ENCODE results near the gene ZNF407. TPM values are rescaled to one million over a fixed set of nuclear protein-coding genes. Genes with fewer than 3 reads are reported as not detected.

Gene ZNF407
- polyA plus RNA-seq, 3 donors = 9.1 to 10.6 (median 10.5) TPM

DNA sequence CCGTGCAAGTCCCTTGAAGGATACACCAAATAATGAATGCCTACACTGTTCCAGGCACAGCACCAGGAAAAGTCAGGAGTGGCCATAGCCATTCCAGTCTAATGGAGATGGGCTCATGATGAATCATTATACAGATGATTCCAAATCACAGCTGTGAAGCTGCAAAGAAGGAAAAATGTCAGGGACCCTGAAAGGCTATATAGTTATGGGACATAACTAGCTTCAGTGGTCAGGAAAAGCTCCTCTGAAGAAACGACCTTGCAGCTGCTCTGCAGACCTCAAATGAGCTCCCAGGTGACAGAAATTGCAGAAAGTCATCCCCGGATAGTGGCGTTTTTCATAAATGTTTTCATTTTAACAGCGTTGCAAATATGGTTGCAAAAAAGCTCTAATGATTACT lies 410.5 kb downstream of the ZNF407 start:
- no peak for DNase-seq

DNA sequence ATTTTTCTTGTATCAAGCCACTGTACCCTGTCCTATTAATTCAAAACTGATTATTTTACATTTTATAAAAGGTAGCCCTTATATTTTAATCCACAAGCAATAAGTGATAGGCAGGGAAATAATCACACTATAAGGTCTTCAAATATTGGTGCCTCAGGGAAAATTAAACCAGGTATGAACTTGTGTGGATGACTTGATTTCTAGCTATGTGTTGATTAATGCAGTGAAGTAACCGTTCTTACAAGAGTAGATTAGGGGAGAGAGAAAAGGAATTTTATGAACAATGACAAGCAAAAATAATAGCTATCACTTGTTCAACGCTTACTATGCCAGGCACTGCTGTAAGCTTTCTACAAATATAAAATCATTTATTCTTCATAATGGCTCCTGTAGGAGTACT lies 411.6 kb downstream of the ZNF407 start:
- no peak for DNase-seq

DNA sequence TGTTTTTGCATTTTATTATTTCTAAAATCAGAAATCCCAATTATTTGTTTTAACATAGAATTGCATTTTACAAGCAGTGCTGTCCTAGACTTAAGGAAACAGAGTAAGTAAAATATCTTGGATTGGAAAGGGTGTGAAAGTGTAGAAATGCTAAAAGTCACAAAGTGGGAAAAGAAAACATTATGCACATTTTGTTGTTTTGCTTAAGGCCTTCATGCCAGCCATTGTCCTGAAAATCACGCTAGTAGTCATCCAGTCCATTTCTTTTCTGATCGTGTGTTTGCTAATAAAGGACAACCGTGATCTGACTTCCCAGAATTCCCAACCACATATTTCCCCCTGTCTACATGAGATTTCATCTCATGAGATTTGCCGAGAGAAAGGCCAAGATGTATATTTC lies 412.2 kb downstream of the ZNF407 start:
- DNase-seq = no peak

DNA sequence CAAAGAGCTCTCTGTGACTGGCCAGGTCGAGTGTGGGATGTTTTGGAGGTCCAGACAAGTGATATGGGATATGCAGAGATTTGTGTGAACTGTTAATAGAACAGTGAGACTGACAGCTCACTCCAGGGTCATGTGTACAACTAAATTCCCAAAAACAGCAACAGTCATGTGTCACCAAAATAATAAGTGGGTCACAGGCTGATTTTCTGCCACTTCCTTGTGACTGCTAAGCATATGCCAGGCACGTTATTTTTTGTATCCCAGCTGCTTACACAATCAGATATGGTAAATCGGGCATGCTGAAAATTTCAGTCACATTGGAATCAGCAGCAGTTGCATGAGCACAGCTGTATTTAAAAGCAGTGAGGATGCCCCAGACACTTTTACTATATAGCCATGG lies 412.6 kb downstream of the ZNF407 start:
- no peak for DNase-seq

DNA sequence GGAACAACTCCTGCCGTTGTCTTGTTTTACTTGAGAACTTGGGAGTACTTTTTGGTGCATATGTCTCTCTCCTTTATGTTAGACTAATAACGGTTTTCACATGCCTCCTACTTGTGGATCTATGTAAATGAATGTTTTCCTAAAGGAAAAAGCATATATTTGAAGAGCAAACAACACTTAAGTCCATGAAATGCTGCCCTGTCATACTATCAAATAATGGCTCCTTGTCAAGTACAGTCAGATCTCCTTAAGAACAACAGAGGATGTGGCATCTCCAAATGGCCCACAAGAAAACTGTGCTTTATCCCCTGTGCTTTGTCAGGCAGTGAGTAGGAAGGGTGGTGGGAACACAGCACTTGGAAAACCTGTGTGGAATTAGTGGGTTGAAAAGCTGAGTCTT lies 413.0 kb downstream of the ZNF407 start:
- no peak for DNase-seq

DNA sequence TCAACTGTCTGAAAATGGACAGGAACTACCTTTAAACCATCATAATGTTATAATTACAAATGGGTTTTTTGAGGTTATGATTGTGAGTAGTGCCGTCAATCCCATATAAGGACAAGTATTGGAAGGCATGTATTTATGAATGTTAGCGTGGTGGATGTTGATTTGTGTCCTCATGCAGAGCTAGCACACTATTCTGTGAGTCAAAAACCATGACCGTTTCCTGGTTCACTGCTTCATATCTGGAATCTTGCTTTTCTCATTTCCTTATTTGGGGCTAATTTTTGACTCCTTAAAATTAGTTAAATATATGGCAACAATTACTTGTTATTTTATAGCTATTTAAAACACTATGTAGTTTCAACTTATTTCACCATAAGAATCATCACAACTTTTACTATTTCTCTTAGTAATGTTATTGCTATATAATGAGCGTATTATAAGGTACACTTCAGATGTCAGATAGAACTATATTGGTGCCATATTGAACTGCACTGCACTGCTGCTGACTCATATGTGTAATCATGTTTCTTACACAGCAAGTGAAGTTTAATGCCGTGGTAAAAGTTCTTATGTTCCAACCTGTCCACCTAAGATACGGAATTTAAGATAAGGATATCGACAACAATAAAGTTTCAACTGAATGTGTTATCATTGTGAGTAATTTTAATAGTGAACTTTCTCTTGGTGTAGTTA lies 418.5 kb downstream of the ZNF407 start:
- DNase-seq = no peak

DNA sequence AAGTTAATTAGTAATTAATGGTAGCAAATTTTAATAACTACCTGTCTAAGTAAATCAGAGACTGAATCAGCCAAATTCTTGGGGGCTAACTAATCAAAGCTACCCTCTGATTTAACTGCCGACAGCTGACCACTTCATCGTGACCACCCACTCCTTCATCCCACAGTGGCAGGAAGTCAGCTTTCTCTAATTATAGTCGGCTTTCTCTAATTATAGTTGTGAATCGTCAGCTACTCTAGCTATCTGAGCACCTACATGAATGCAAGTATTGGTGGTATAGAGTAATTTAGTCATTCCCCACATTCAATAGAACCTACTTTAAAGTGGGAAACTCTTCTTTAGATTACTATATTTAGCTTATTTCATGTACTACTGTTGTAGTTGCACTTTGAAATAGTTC lies 425.8 kb downstream of the ZNF407 start:
- DNase-seq = no peak

GRCh38 chr18:75024871-75025270 lies 427.2 kb downstream of the ZNF407 start:
- DNase-seq = no peak

DNA sequence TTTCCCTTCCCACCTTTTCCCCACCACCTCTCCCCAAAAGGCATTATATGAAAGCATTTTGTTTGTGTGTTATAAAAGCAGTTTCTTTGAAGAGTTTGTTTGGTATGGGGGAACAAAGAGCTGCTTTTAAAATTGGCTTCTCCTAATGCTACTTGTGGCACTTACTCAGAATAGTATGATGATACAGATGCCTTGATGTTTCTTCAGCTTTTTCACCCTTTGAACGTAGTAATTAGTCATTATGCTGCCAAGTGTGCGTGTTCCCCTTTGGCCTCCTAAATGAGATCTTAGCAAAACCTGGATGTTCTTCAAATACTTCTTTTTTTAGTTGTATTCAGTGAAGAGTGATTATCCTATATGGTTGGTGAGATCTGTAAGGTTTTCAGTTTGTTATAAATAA lies 427.9 kb downstream of the ZNF407 start:
- DNase-seq = no peak

DNA sequence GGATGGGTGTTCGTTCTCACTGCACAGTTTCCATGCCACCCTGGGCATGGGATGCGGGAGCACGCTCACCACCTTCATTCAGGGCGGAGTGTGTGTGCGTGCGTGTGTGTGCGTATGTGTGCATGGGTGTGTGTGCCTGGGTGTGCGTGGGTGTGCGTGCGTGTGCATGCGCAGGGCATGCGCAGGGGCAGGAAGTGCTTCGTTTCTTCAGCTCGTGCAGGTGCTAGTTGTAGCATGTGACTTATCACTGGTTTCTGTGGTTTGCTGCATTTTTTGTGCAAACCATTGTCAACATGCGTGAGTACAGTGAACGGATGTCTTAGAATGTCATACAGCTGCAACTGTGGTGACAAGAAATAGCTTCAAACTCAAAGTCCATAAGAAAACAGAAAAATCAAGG lies 431.8 kb downstream of the ZNF407 start:
- no peak for DNase-seq

GRCh38 chr18:75031717-75032317 lies 434.1 kb downstream of the ZNF407 start:
- no peak for DNase-seq

GRCh38 chr18:75033516-75033915 lies 435.8 kb downstream of the ZNF407 start:
- no peak for DNase-seq

- no peak for DNase-seq
Observed at GRCh38 chr18:75034937-75035336, 437.3 kb downstream of the ZNF407 start.

GRCh38 chr18:75035928-75036327 lies 438.3 kb downstream of the ZNF407 start:
- DNase-seq = no peak

- peak; percentile 7 for DNase-seq
Observed at GRCh38 chr18:75036917-75037688, 439.4 kb downstream of the ZNF407 start.

GRCh38 chr18:75037689-75037955 lies 440.0 kb downstream of the ZNF407 start:
- no peak for DNase-seq

DNA sequence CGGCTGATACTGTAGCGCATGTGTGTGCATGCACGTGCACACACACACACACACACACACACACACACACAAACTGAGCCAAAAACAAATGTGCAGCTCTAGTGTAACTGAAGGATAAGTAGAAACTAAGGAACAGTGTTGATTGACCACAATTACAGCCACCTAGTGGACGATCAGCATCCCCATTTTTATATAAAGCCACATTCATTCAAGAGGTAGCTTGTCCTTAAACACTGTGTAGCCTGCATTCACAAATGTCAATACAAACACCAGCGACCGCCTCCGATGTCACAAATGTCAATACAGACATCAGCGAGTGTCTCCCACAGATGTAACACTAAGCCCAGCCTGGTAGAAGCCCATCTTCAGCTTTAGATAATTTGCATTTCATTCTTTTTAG lies 443.9 kb downstream of the ZNF407 start:
- DNase-seq = no peak

DNA sequence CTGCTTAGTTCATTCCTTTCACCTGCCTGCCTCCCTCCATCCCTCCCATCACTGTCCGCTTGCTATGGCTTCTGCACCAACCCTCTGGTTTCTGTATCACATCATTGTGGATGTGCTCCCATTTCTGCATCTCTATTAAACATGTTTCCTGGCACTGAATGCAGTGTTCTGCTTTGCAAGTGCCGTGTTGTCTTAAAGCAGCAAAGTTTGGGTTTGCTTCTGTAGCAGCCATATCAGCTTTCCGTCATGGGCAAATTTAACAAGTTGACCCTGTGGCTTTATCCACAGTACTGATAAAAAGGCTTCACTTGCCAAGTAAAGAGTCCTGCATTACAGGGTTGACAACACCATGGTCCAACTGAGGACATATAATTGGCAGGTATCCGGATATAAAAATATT lies 445.8 kb downstream of the ZNF407 start:
- no peak for DNase-seq

- no peak for DNase-seq
Observed at GRCh38 chr18:75044296-75044695, 446.6 kb downstream of the ZNF407 start.

GRCh38 chr18:75044791-75045190 lies 447.1 kb downstream of the ZNF407 start:
- DNase-seq = no peak

DNA sequence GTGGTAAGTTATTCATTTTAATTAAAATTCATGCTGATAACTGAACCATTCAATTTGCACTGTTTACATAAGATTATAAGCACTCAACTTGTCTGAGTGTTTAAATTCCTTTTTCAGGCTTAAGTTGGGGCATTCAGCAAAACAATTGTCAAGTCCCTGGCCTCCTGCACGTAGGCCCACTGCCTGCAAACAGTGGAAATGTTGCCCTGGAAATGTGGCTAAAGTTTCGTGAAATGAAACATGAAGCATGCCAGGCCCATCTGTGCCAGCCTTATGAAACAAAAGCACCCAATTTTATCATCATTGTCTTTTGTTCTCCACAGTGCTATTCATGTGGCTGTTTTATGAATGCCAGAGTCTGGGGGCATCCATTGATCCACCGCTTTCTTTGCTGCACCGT lies 447.6 kb downstream of the ZNF407 start:
- no peak for DNase-seq

GRCh38 chr18:75047240-75047961 lies 449.7 kb downstream of the ZNF407 start:
- DNase-seq = no peak

Data from renal pelvis (tissue), 4 donors.